Measurements from ENCODE around the gene TBKBP1. TPM values are rescaled to one million over a fixed set of nuclear protein-coding genes. Genes with fewer than 3 reads are reported as not detected.

The TBKBP1 gene
- total RNA-seq, 1 donor from 2014 or later = 3.0 TPM

DNA sequence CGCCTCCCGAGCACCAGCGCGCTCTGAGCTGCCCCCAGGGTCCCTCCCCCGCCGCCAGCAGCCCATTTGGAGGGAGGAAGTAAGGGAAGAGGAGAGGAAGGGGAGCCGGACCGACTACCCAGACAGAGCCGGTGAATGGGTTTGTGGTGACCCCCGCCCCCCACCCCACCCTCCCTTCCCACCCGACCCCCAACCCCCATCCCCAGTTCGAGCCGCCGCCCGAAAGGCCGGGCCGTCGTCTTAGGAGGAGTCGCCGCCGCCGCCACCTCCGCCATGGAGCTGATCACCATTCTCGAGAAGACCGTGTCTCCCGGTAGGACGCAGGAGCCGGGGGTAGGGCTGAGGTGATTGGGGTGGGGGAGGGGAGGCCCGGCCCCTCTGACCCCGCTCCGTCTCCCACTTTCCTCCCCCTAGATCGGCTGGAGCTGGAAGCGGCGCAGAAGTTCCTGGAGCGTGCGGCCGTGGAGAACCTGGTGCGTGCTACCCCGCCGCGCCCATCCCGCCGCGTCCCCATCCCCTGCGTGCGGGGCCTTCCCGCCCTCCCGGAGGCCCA lies 43.9 kb upstream of the TBKBP1 start:
- Histone ChIP-seq H3K9ac (peak overlapping the region; percentile 32), H3K27me3 (no peaks in the 10 kb centered on the region), H3K79me2 (ENCODE audit: low read depth) (peaks cover 78% of the 10 kb centered on the region), H3K36me3 (peaks cover 23% of the 10 kb centered on the region), H3F3A (ENCODE audit: low read depth) (peaks cover 27% of the 10 kb centered on the region), H3K9me3 (ENCODE audit: low read depth) (no peaks in the 10 kb centered on the region), H3K4me3 (peak overlapping the region; percentile 70), H4K20me1 (ENCODE audit: low read depth) (peaks cover 47% of the 10 kb centered on the region), H3K4me1 (peaks cover 19% of the 10 kb centered on the region), H3K4me2 (peak overlapping the region; percentile 65), H3K27ac (peak overlapping the region; percentile 77), H2AFZ (replicated peaks) (no peak overlapping the region)
- no peak overlapping the region for H3K27ac Mint-ChIP-seq
- TF ChIP-seq EZH2phosphoT487 (IDR thresholded peaks at IDR 0.05) (no peak), EZH2 (IDR thresholded peaks at IDR 0.05) (no peak)
- TF ChIP-seq, protein P1, sequence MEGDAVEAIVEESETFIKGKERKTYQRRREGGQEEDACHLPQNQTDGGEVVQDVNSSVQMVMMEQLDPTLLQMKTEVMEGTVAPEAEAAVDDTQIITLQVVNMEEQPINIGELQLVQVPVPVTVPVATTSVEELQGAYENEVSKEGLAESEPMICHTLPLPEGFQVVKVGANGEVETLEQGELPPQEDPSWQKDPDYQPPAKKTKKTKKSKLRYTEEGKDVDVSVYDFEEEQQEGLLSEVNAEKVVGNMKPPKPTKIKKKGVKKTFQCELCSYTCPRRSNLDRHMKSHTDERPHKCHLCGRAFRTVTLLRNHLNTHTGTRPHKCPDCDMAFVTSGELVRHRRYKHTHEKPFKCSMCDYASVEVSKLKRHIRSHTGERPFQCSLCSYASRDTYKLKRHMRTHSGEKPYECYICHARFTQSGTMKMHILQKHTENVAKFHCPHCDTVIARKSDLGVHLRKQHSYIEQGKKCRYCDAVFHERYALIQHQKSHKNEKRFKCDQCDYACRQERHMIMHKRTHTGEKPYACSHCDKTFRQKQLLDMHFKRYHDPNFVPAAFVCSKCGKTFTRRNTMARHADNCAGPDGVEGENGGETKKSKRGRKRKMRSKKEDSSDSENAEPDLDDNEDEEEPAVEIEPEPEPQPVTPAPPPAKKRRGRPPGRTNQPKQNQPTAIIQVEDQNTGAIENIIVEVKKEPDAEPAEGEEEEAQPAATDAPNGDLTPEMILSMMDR (IDR thresholded peaks at IDR 0.05) = no peak
- H3K9me3 Mint-ChIP-seq = peaks cover 2% of the 10 kb centered on the region
- peak overlapping the region; percentile 98 for H3K4me3 Mint-ChIP-seq
- H3K4me1 Mint-ChIP-seq = peaks cover 35% of the 10 kb centered on the region
- H3K36me3 Mint-ChIP-seq = peaks cover 22% of the 10 kb centered on the region
- peak; percentile 79 for DNase-seq (ENCODE audit: low spot score)
- H3K27me3 Mint-ChIP-seq (ENCODE audit: insufficient read depth, low read depth) = peaks cover 5% of the 10 kb centered on the region

DNA sequence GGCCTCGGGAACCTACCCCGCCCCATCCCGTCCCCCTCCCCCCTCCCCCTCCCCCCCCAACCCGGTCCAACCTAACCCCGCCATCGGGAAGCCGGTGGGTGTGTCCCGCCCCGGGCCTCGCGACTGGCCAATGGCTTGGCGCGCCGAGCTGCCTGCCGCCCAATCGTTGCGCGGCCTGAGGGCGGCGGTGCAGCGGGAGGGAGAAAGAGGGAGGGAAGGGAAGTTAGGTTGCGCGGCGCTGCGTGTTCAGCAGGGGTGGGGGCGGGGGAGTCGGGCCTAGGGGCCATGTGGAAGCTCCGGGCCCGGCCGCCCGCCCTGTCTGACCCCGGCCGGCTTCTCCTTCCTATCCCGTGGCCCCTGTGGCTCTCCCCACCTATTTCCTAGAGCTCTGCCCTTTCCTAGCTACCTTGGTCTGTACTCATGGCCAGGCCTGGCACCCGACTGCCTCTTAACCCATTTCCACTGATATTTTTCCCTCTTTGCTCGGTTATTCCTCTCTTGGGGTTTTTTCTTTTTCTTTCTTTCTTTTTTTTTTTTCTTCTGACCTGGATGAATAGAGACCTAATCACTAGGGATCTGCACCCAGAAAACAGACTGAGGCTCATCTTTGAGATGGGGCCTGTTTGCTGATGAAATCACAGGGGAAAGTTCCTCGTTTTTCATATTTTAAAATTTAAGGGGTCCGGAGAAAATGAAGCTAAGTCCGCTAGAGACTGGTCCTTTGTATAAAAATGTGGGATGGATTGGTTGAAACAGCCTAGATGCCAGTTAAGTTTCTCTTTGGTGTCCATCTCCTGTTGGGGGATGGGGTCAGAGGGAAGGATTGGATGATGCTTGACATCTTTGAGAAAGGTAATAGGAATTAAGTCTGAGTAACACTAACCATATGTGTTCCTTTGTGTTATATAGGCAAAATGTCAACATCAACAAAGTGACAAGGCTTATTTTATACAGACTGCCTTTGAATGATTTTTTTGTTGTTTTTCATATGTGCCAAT lies 43.1 kb upstream of the TBKBP1 start:
- peaks cover 50% of the 10 kb centered on the region for H4K20me1 ChIP-seq (ENCODE audit: low read depth)
- H3K4me1 ChIP-seq = peaks cover 19% of the 10 kb centered on the region
- peak overlapping the region; percentile 54 for H3K9ac ChIP-seq
- Mint-ChIP-seq H3K4me3 (peak overlapping the region; percentile 98), H3K27ac (peak overlapping the region; percentile 87), H3K27me3 (ENCODE audit: insufficient read depth, low read depth) (peaks cover 5% of the 10 kb centered on the region), H3K4me1 (peaks cover 35% of the 10 kb centered on the region), H3K36me3 (peaks cover 29% of the 10 kb centered on the region), H3K9me3 (peaks cover 2% of the 10 kb centered on the region)
- peaks cover 23% of the 10 kb centered on the region for H3K36me3 ChIP-seq
- no peaks in the 10 kb centered on the region for H3K27me3 ChIP-seq
- DNase-seq (ENCODE audit: low spot score) = peak; percentile 99
- no peaks in the 10 kb centered on the region for H3K9me3 ChIP-seq (ENCODE audit: low read depth)
- H3K4me3 ChIP-seq = peak overlapping the region; percentile 70
- H3K4me2 ChIP-seq = peak overlapping the region; percentile 82
- H3K27ac ChIP-seq = peak overlapping the region; percentile 77
- H3K79me2 ChIP-seq (ENCODE audit: low read depth) = peaks cover 85% of the 10 kb centered on the region
- peaks cover 27% of the 10 kb centered on the region for H3F3A ChIP-seq (ENCODE audit: low read depth)
- H2AFZ ChIP-seq (replicated peaks) = no peak overlapping the region
- TF ChIP-seq EZH2phosphoT487 (IDR thresholded peaks at IDR 0.05) = no peak
- no peak for TF ChIP-seq EZH2 (IDR thresholded peaks at IDR 0.05)
- TF ChIP-seq, protein P1 (IDR thresholded peaks at IDR 0.05) = no peak

DNA sequence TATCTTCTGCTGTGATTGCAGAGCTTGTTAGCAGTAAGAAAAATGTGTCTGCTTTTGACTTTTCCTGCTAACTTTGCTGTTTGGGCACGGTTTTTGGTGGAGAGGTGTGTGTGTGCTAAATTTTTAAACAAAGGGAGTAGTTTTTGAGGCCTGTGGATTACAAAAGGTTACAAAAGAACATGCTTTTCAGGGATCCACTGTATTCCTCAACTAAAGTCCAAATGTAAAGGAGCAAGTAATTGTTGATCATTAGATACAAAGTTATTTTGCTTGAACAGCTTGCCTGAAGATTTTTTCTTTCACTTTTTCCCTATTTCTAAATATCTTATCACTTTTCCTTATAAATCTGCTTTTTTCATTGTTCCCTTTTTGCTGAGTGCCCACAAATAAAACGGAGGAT lies 42.3 kb upstream of the TBKBP1 start:
- no peak for DNase-seq (ENCODE audit: low spot score)
- Mint-ChIP-seq H3K4me1 (peaks cover 35% of the 10 kb centered on the region), H3K9me3 (peaks cover 2% of the 10 kb centered on the region), H3K27me3 (ENCODE audit: insufficient read depth, low read depth) (peaks cover 5% of the 10 kb centered on the region), H3K27ac (no peak overlapping the region), H3K4me3 (peak overlapping the region; percentile 98), H3K36me3 (peaks cover 32% of the 10 kb centered on the region)
- TF ChIP-seq EZH2phosphoT487 (IDR thresholded peaks at IDR 0.05) = no peak
- TF ChIP-seq, protein P1 (IDR thresholded peaks at IDR 0.05) = no peak
- TF ChIP-seq EZH2 (IDR thresholded peaks at IDR 0.05) = no peak
- H3K4me3 ChIP-seq = peak overlapping the region; percentile 70
- H3K27me3 ChIP-seq = no peaks in the 10 kb centered on the region
- no peak overlapping the region for H2AFZ ChIP-seq (replicated peaks)
- H3K9ac ChIP-seq = peak overlapping the region; percentile 11
- peaks cover 58% of the 10 kb centered on the region for H4K20me1 ChIP-seq (ENCODE audit: low read depth)
- H3K4me2 ChIP-seq = peak overlapping the region; percentile 82
- H3F3A ChIP-seq (ENCODE audit: low read depth) = peaks cover 27% of the 10 kb centered on the region
- peaks cover 89% of the 10 kb centered on the region for H3K79me2 ChIP-seq (ENCODE audit: low read depth)
- H3K36me3 ChIP-seq = peaks cover 23% of the 10 kb centered on the region
- no peaks in the 10 kb centered on the region for H3K9me3 ChIP-seq (ENCODE audit: low read depth)
- no peak overlapping the region for H3K27ac ChIP-seq
- peaks cover 19% of the 10 kb centered on the region for H3K4me1 ChIP-seq

All from neural progenitor cell (in vitro differentiated cells).